ENCODE results near the gene TBCD. TPM values are rescaled to one million over a fixed set of nuclear protein-coding genes. Genes with fewer than 3 reads are reported as not detected.
A peak's percentile ranks its signal among the peaks of the same experiment; 100 is the strongest.

TBCD gene
- total and polyA plus RNA-seq, 12 donors = 41.3 to 107 (median 52.4) TPM

DNA sequence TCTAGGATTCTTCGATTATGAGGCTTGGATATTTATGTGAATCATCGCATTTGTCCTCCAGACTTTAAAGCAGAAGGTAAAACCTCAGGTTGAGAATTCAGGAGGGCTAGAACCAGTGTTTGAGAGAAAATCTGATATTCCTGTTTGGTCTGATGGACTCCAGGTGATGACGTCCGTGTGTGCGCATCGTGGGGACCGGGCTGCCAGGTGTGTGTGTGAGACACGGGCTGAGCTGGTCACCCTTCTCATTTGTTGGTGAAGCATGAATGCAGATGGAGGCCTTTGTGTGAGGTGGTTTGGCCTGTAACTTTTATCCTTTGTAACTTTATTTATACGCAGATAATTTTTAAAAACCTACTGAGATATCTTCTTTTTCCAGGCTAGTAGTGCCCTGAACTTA is 45.2 kb downstream of the TBCD start:
- Histone ChIP-seq H3K4me1 (peaks cover 0 to 29% (median 20%) of the 10 kb centered on the region in 9 donors), H3K36me3 (peaks cover 0 to 48% (median 0%) of the 10 kb centered on the region in 9 donors), H3K9me3 (no peaks in the 10 kb centered on the region), H3K27ac (peak overlapping the region in 1 of 10 donors; percentile 74), H3K4me3 (no peak overlapping the region), H3K27me3 (no peaks in the 10 kb centered on the region)
- DNase-seq = no peak
- ATAC-seq = no peak
- intact Hi-C loops (cut with DNase I) = loop anchor here in 1 of 10 donors (5.0 kb wide), 1 partner anchor 35 kb away; no protein-coding TSS in a partner anchor
- 97 to 98% methylated on average over 9 of the region's 9 CpGs for WGBS, 2 donors
- TF ChIP-seq, protein P1, sequence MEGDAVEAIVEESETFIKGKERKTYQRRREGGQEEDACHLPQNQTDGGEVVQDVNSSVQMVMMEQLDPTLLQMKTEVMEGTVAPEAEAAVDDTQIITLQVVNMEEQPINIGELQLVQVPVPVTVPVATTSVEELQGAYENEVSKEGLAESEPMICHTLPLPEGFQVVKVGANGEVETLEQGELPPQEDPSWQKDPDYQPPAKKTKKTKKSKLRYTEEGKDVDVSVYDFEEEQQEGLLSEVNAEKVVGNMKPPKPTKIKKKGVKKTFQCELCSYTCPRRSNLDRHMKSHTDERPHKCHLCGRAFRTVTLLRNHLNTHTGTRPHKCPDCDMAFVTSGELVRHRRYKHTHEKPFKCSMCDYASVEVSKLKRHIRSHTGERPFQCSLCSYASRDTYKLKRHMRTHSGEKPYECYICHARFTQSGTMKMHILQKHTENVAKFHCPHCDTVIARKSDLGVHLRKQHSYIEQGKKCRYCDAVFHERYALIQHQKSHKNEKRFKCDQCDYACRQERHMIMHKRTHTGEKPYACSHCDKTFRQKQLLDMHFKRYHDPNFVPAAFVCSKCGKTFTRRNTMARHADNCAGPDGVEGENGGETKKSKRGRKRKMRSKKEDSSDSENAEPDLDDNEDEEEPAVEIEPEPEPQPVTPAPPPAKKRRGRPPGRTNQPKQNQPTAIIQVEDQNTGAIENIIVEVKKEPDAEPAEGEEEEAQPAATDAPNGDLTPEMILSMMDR (IDR thresholded peaks at IDR 0.05) = no peak

DNA sequence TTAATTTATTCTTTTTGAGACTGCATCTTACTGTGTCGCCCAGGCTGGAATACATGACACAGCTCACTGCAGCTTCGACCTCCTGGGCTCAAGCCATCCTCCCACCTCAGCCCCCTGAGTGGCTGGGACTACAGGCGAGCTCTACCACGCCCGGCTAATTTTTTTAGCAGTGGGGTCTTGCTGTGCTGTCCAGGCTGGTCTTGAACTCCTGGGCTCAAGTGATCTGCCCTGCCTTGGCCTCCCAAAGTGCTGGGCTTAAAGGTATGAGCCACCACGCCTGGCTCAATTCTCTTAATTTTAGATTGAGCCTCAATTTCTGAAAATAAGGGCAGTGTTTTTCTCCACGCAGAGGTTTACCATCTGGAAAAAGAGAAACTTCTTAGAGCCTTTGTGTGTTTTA is 46.9 kb downstream of the TBCD start:
- Histone ChIP-seq H3K9me3 (no peaks in the 10 kb centered on the region), H3K36me3 (peaks cover 0 to 48% (median 0%) of the 10 kb centered on the region in 9 donors)

DNA sequence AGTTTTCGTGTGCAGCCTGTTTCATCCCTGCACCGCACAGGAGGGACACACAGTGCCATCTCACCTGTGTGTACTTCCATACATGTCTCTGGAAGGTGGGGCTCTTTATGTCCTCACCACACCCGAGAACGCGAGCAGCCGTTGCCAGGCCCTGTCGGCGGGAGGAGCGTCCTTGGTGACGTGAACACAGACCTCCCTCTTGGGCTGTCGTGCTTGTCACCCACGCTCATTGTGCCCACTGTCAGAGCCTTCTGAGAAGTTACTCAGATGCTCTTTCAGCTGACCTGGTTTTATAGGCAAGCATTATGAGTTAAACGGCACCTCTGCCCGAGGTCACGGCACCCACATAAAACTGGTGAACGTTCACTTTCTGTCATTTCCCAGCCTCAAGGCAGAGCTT is 47.7 kb downstream of the TBCD start:
- peaks cover 0 to 48% (median 0%) of the 10 kb centered on the region in 9 donors for H3K36me3 ChIP-seq
- no peak overlapping the region for H3K4me3 ChIP-seq
- WGBS, 2 donors = 94 to 95% methylated on average over 16 of the region's 16 CpGs
- ATAC-seq (no peak), DNase-seq (no peak)
- H3K4me1 ChIP-seq = peaks cover 5 to 37% (median 18%) of the 10 kb centered on the region in 9 donors
- TF ChIP-seq, protein P1 (IDR thresholded peaks at IDR 0.05) = no peak
- H3K27me3 ChIP-seq = no peaks in the 10 kb centered on the region
- H3K27ac ChIP-seq = no peak overlapping the region
- H3K9me3 ChIP-seq = no peaks in the 10 kb centered on the region
- intact Hi-C loops (cut with DNase I) = loop anchor here in 1 of 10 donors (5.0 kb wide), 1 partner anchor 33 kb away; no protein-coding TSS in a partner anchor

More for the DNA sequence above, 46.9 kb downstream of the TBCD start:
- peaks cover 0 to 39% (median 19%) of the 10 kb centered on the region in 9 donors for H3K4me1 ChIP-seq
- ATAC-seq (no peak), DNase-seq (no peak)
- H3K4me3 ChIP-seq = no peak overlapping the region
- H3K27me3 ChIP-seq = no peaks in the 10 kb centered on the region
- 97 to 99% methylated on average over 7 of the region's 7 CpGs for WGBS, 2 donors
- intact Hi-C loops (cut with DNase I) = loop anchor here in 1 of 10 donors (5.0 kb wide), 1 partner anchor 34 kb away; no protein-coding TSS in a partner anchor
- H3K27ac ChIP-seq = no peak overlapping the region
- TF ChIP-seq, protein P1 (IDR thresholded peaks at IDR 0.05) = no peak

DNA sequence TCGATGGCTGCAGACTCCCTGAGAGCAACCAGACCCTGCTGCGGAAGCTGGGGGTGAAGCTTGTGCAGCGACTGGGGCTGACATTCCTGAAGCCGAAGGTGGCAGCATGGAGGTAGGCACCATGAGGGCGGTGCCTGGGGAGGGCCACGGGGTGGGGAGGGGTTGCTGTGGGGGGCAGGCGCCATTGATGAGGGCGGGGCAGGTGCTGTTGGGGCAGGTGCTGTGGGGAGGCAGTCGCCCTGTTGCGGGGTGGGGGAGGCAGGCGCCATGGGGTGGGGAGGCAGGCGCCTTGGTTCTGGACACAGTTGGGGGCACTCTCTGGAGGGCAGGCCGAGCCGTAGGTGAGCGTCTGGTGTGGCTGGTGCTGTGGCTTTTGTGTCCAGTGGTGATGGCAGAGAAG is 49.0 kb downstream of the TBCD start:
- Histone ChIP-seq H3K4me3 (no peak overlapping the region), H3K9me3 (no peaks in the 10 kb centered on the region), H3K4me1 (peaks cover 8 to 37% (median 18%) of the 10 kb centered on the region in 9 donors), H3K36me3 (peaks cover 0 to 44% (median 0%) of the 10 kb centered on the region in 9 donors), H3K27me3 (no peaks in the 10 kb centered on the region), H3K27ac (no peak overlapping the region)
- no peak for ATAC-seq
- DNase-seq = no peak
- TF ChIP-seq, protein P1 (IDR thresholded peaks at IDR 0.05) = no peak
- intact Hi-C loops (cut with DNase I) = no loop called here
- 98 to 99% methylated on average over 15 of the region's 15 CpGs for WGBS, 2 donors
